ENCODE measurements around the gene KRT82.

DNA sequence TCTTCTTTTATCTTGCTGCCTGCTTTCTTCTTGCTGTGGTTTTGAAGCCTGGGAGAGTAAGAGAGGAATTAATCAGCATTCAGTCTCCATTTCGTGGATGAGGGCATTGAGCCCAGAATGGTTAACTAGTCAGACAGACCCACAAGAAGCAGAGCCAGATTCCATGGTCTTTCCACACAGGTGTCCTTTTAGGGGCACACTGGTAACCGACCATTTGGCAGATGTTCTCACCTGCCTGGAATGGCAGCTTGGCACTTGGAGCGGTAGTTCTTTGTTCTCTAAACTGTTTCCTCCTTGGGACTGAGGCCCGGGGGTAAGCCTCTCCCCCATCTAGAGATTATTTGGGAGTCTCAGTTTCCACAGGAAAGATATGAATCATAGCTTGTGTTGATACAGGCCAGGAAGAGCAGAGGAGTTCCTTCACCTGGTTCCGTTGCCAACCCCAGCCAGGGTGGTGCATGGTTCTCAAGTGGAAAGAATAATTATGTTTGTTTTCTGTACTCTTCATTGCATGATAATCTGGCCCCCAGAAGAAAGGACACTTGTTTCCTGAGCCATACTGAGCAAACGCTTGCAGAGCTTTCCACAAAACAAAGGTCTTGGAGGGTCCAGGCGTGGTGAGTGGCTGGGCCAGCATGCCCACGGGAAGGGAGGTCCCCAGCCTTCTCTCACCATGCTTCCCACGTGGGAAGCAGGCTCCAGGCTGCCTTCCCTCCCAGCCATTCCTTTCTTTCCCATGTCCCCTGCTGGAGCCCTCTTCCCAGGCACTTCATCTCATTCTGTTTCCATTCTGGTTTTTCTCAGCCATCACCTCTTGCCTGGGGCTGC, 30.1 kb upstream of the KRT82 start:
- TF ChIP-seq, protein P1, sequence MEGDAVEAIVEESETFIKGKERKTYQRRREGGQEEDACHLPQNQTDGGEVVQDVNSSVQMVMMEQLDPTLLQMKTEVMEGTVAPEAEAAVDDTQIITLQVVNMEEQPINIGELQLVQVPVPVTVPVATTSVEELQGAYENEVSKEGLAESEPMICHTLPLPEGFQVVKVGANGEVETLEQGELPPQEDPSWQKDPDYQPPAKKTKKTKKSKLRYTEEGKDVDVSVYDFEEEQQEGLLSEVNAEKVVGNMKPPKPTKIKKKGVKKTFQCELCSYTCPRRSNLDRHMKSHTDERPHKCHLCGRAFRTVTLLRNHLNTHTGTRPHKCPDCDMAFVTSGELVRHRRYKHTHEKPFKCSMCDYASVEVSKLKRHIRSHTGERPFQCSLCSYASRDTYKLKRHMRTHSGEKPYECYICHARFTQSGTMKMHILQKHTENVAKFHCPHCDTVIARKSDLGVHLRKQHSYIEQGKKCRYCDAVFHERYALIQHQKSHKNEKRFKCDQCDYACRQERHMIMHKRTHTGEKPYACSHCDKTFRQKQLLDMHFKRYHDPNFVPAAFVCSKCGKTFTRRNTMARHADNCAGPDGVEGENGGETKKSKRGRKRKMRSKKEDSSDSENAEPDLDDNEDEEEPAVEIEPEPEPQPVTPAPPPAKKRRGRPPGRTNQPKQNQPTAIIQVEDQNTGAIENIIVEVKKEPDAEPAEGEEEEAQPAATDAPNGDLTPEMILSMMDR (IDR thresholded peaks at IDR 0.05): no peak
- TF ChIP-seq ZFX (IDR thresholded peaks at IDR 0.05; ENCODE audit: borderline replicate concordance): no peak

Data from 22Rv1 (cell line).